Erythroblast (primary cell): ENCODE data around the gene MTHFR.

Experiments used
- GATA1 ChIP-seq: IDR thresholded peaks from 2 replicates; pipeline ENCODE4 v1.6.1; 2011; ENCODE audit warnings: low read depth, mild to moderate bottlenecking, control low read depth, low read length, moderate library complexity
- POLR2A ChIP-seq: IDR thresholded peaks from 2 replicates; pipeline ENCODE4 v1.6.1; 2011; ENCODE audit warnings: mild to moderate bottlenecking, low read length

DNA sequence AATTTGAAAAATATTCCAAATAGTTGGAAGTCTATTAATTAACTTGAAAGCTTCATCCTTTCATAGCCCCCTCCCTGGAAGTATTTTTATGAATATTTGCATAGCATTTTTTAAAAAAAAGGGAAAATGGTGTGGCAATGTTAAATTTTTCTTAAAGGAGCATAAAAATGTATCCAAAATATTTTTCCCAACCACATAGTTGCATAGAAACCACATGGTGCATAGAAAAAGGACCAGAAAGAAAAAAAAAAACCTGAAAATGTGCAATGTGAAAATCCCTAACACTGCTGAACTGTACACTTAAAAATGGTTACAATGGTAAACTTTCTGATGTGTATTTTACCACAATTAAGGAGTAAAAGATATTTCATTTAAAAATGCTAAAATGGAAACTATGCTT, 35.8 kb downstream of the MTHFR start:
- TF ChIP-seq POLR2A = no peak
- no peak for TF ChIP-seq GATA1
